ENCODE data around the gene LYRM1. TPM values are rescaled to one million over a fixed set of nuclear protein-coding genes. Genes with fewer than 3 reads are reported as not detected.
A peak's percentile ranks its signal among the peaks of the same experiment; 100 is the strongest.
"Not testable (repeated sequence)": the region's sequence is repeated elsewhere in the genome, so short reads cannot be mapped to it uniquely, and the experiment has no call there.

Gene LYRM1
- polyA plus RNA-seq, 3 donors from 2014 or later: 23.8 to 37.1 (median 36.4) TPM

GRCh38 chr16:20938426-20938825, 37.9 kb downstream of the LYRM1 start:
- no peak for DNase-seq
- Mint-ChIP-seq H3K27ac (no peak overlapping the region), H3K36me3 (no peaks in the 10 kb centered on the region), H3K9me3 (no peaks in the 10 kb centered on the region), H3K4me3 (no peak overlapping the region), H3K4me1 (peaks cover 8 to 9% of the 10 kb centered on the region in 2 donors), H3K27me3 (ENCODE audit: low read depth in 3 of 3) (peaks cover 0 to 6% (median 0%) of the 10 kb centered on the region in 3 donors)

- Mint-ChIP-seq H3K4me1 (peaks cover 8 to 9% of the 10 kb centered on the region in 2 donors), H3K27ac (no peak overlapping the region)
Measured at GRCh38 chr16:20939611-20940010, 39.0 kb downstream of the LYRM1 start.

GRCh38 chr16:20940871-20941635, 40.5 kb downstream of the LYRM1 start:
- peak overlapping the region in 1 of 6 donors; percentile 82 for H3K27ac Mint-ChIP-seq
- no peaks in the 10 kb centered on the region for H3K9me3 Mint-ChIP-seq
- H3K36me3 Mint-ChIP-seq: no peaks in the 10 kb centered on the region
- H3K4me1 Mint-ChIP-seq: peaks cover 8 to 9% of the 10 kb centered on the region in 2 donors
- H3K4me3 Mint-ChIP-seq: peak overlapping the region in 4 of 5 donors; percentile 8 to 57 (median 38)
- peaks cover 0 to 6% (median 0%) of the 10 kb centered on the region in 3 donors for H3K27me3 Mint-ChIP-seq (ENCODE audit: low read depth in 3 of 3)
- DNase-seq: no peak

More at GRCh38 chr16:20939611-20940010, 39.0 kb downstream of the LYRM1 start:
- Mint-ChIP-seq H3K27me3 (ENCODE audit: low read depth in 3 of 3) (peaks cover 0 to 6% (median 0%) of the 10 kb centered on the region in 3 donors), H3K36me3 (no peaks in the 10 kb centered on the region), H3K4me3 (no peak overlapping the region), H3K9me3 (no peaks in the 10 kb centered on the region)
- no peak for DNase-seq

GRCh38 chr16:20941636-20941926, 41.0 kb downstream of the LYRM1 start:
- Mint-ChIP-seq H3K27ac (no peak overlapping the region), H3K36me3 (no peaks in the 10 kb centered on the region), H3K4me3 (peak overlapping the region in 1 of 5 donors; percentile 57), H3K27me3 (ENCODE audit: low read depth in 3 of 3) (peaks cover 0 to 6% (median 0%) of the 10 kb centered on the region in 3 donors), H3K9me3 (no peaks in the 10 kb centered on the region), H3K4me1 (peaks cover 8 to 9% of the 10 kb centered on the region in 2 donors)
- DNase-seq: no peak

GRCh38 chr16:20942256-20942655, 41.7 kb downstream of the LYRM1 start:
- peaks cover 8 to 9% of the 10 kb centered on the region in 2 donors for H3K4me1 Mint-ChIP-seq
- H3K9me3 Mint-ChIP-seq: no peaks in the 10 kb centered on the region
- no peak overlapping the region for H3K4me3 Mint-ChIP-seq
- H3K27me3 Mint-ChIP-seq (ENCODE audit: low read depth in 3 of 3): peaks cover 0 to 3% (median 0%) of the 10 kb centered on the region in 3 donors
- DNase-seq: no peak
- no peak overlapping the region for H3K27ac Mint-ChIP-seq
- no peaks in the 10 kb centered on the region for H3K36me3 Mint-ChIP-seq

- DNase-seq: peak in 1 of 3 donors; percentile 1
- Mint-ChIP-seq H3K4me1 (peaks cover 8 to 9% of the 10 kb centered on the region in 2 donors), H3K36me3 (no peaks in the 10 kb centered on the region), H3K27ac (no peak overlapping the region), H3K27me3 (ENCODE audit: low read depth in 3 of 3) (peaks cover 0 to 2% (median 2%) of the 10 kb centered on the region in 3 donors), H3K4me3 (no peak overlapping the region), H3K9me3 (no peaks in the 10 kb centered on the region)
Measured at GRCh38 chr16:20944861-20945574, 44.4 kb downstream of the LYRM1 start.

GRCh38 chr16:20945575-20945875, 45.0 kb downstream of the LYRM1 start:
- H3K4me1 Mint-ChIP-seq; H3K27ac Mint-ChIP-seq; H3K9me3 Mint-ChIP-seq; H3K27me3 Mint-ChIP-seq (ENCODE audit: low read depth in 3 of 3); DNase-seq; H3K4me3 Mint-ChIP-seq; H3K36me3 Mint-ChIP-seq: not testable (repeated sequence)

- Mint-ChIP-seq H3K4me1 (peaks cover 5% of the 10 kb centered on the region in 2 donors), H3K36me3 (no peaks in the 10 kb centered on the region), H3K9me3 (no peaks in the 10 kb centered on the region), H3K27me3 (ENCODE audit: low read depth in 3 of 3) (peaks cover 0 to 3% (median 2%) of the 10 kb centered on the region in 3 donors), H3K4me3 (no peak overlapping the region), H3K27ac (no peak overlapping the region)
- DNase-seq: no peak
Measured at GRCh38 chr16:20946015-20946629, 45.6 kb downstream of the LYRM1 start.

- no peak overlapping the region for H3K4me3 Mint-ChIP-seq
- no peaks in the 10 kb centered on the region for H3K9me3 Mint-ChIP-seq
- H3K4me1 Mint-ChIP-seq: no peaks in the 10 kb centered on the region
- H3K36me3 Mint-ChIP-seq: no peaks in the 10 kb centered on the region
- peaks cover 2 to 3% (median 3%) of the 10 kb centered on the region in 3 donors for H3K27me3 Mint-ChIP-seq (ENCODE audit: low read depth in 3 of 3)
- H3K27ac Mint-ChIP-seq: no peak overlapping the region
- no peak for DNase-seq
Measured at GRCh38 chr16:20948444-20948843, 47.9 kb downstream of the LYRM1 start.

- peaks cover 2 to 4% (median 3%) of the 10 kb centered on the region in 3 donors for H3K27me3 Mint-ChIP-seq (ENCODE audit: low read depth in 3 of 3)
- H3K9me3 Mint-ChIP-seq: no peaks in the 10 kb centered on the region
- no peak overlapping the region for H3K4me3 Mint-ChIP-seq
- DNase-seq: no peak
- H3K4me1 Mint-ChIP-seq: no peaks in the 10 kb centered on the region
- no peak overlapping the region for H3K27ac Mint-ChIP-seq
- H3K36me3 Mint-ChIP-seq: no peaks in the 10 kb centered on the region
Measured at GRCh38 chr16:20949660-20950059, 49.1 kb downstream of the LYRM1 start.

- no peak overlapping the region for H3K4me3 Mint-ChIP-seq
- H3K4me1 Mint-ChIP-seq: no peaks in the 10 kb centered on the region
- no peak overlapping the region for H3K27ac Mint-ChIP-seq
- H3K36me3 Mint-ChIP-seq: no peaks in the 10 kb centered on the region
- no peaks in the 10 kb centered on the region for H3K9me3 Mint-ChIP-seq
- DNase-seq: no peak
- peaks cover 2 to 5% (median 3%) of the 10 kb centered on the region in 3 donors for H3K27me3 Mint-ChIP-seq (ENCODE audit: low read depth in 3 of 3)
Measured at GRCh38 chr16:20950294-20950693, 49.7 kb downstream of the LYRM1 start.

- H3K27ac Mint-ChIP-seq: no peak overlapping the region
- H3K27me3 Mint-ChIP-seq (ENCODE audit: low read depth in 3 of 3): peaks cover 2 to 6% (median 3%) of the 10 kb centered on the region in 3 donors
- H3K4me3 Mint-ChIP-seq: no peak overlapping the region
- no peaks in the 10 kb centered on the region for H3K36me3 Mint-ChIP-seq
- DNase-seq: no peak
- no peaks in the 10 kb centered on the region for H3K9me3 Mint-ChIP-seq
- H3K4me1 Mint-ChIP-seq: no peaks in the 10 kb centered on the region
Measured at GRCh38 chr16:20952139-20952920, 51.8 kb downstream of the LYRM1 start.

GRCh38 chr16:20954574-20954973, 54.0 kb downstream of the LYRM1 start:
- H3K9me3 Mint-ChIP-seq: no peaks in the 10 kb centered on the region
- no peak for DNase-seq
- H3K27me3 Mint-ChIP-seq (ENCODE audit: low read depth in 3 of 3): peaks cover 2 to 6% (median 4%) of the 10 kb centered on the region in 3 donors
- H3K4me1 Mint-ChIP-seq: no peaks in the 10 kb centered on the region
- H3K36me3 Mint-ChIP-seq: no peaks in the 10 kb centered on the region
- H3K27ac Mint-ChIP-seq: no peak overlapping the region
- no peak overlapping the region for H3K4me3 Mint-ChIP-seq
